ENCODE measurements around the gene ATG12. TPM values are rescaled to one million over a fixed set of nuclear protein-coding genes. Genes with fewer than 3 reads are reported as not detected.
A peak's percentile ranks its signal among the peaks of the same experiment; 100 is the strongest.
"Not testable (repeated sequence)": the region's sequence is repeated elsewhere in the genome, so short reads cannot be mapped to it uniquely, and the experiment has no call there.

ATG12 gene
- total and polyA plus RNA-seq, 2 of the 8 experiments (the other 6 are each of a cell fraction or from before 2014, with no cell fraction given), result 23.8 to 49.3 TPM

GRCh38 chr5:115888027-115888426, 46.7 kb upstream of the ATG12 start (continued):
- TF ChIP-seq CTCF (IDR thresholded peaks at IDR 0.05; ENCODE audit: control extremely low read depth in 1 of 3, insufficient read depth in 1 of 3, low read depth in 1 of 3, low read length in 3 of 3) (peak in 1 of 3 experiments; percentile 4; a peak in 1 of 4 replicates), TCF12 (IDR thresholded peaks at IDR 0.05; ENCODE audit: low read depth, low read length) (no peak), KDM5A (IDR thresholded peaks at IDR 0.05; ENCODE audit: low read length) (no peak), BCL11A (IDR thresholded peaks at IDR 0.05; ENCODE audit: low read depth in 2 of 2, low read length in 2 of 2) (no peak)

- H3K56ac ChIP-seq (replicated peaks; ENCODE audit: insufficient read length, low read depth, low read length); FAIRE-seq; H2BK20ac ChIP-seq (ENCODE audit: low read length); H3K23ac ChIP-seq (ENCODE audit: insufficient read length); H2BK5ac ChIP-seq (ENCODE audit: low read depth, low read length); H2BK120ac ChIP-seq (replicated peaks; ENCODE audit: low read depth, low read length); H2BK15ac ChIP-seq (ENCODE audit: low read length); H3K36me3 ChIP-seq (ENCODE audit: control insufficient read depth in 2 of 4, insufficient read depth in 4 of 4, low read length in 3 of 4); H2AK5ac ChIP-seq (ENCODE audit: low read depth, low read length); H3K4ac ChIP-seq (replicated peaks; ENCODE audit: insufficient read length, low read depth, low read length); H2BK12ac ChIP-seq (ENCODE audit: low read depth, low read length); H3K27me3 ChIP-seq (replicated peaks in 1 of 4; ENCODE audit: control insufficient read depth in 3 of 4, extremely low read depth in 1 of 4, insufficient read depth in 3 of 4, low read length in 3 of 4); H3K79me1 ChIP-seq (ENCODE audit: low read depth, low read length); H3K9ac ChIP-seq (replicated peaks in 1 of 4; ENCODE audit: extremely low read depth in 1 of 4, low read depth in 3 of 4, low read length in 3 of 4); H4K20me1 ChIP-seq (replicated peaks in 1 of 2; ENCODE audit: control insufficient read depth in 1 of 2, insufficient read depth in 2 of 2, low read length in 2 of 2); POLR2A ChIA-PET (ENCODE audit: partially characterized antibody); DNase-seq (ENCODE audit: low read depth in 1 of 2, low spot score in 2 of 2); H3K14ac ChIP-seq (ENCODE audit: insufficient read length); H3K4me2 ChIP-seq (ENCODE audit: insufficient read depth in 1 of 2, low read depth in 2 of 2, low read length in 2 of 2); H4K91ac ChIP-seq (replicated peaks; ENCODE audit: insufficient read length, low read length); H4K5ac ChIP-seq (ENCODE audit: insufficient read length, low read depth, low read length); H3K4me1 ChIP-seq (replicated peaks in 1 of 4; ENCODE audit: control insufficient read depth in 3 of 4, insufficient read depth in 4 of 4, low read length in 3 of 4); H3K18ac ChIP-seq (ENCODE audit: extremely low read depth, low read length); H3K23me2 ChIP-seq (ENCODE audit: low read depth, low read length); H2AFZ ChIP-seq (ENCODE audit: low read length); H3K9me3 ChIP-seq (ENCODE audit: insufficient read depth in 2 of 2, low read depth in 1 of 2, low read length in 1 of 2); H3K4me3 ChIP-seq (ENCODE audit: extremely low read depth in 1 of 4, insufficient read depth in 2 of 4, low read depth in 3 of 4, low read length in 4 of 4); H4K8ac ChIP-seq (ENCODE audit: extremely low read depth, insufficient read depth, low read length); H3K27ac ChIP-seq (ENCODE audit: low read depth, low read length); H3K79me2 ChIP-seq (ENCODE audit: control insufficient read depth in 1 of 2, insufficient read depth in 2 of 2, low read length in 2 of 2): not testable (repeated sequence)
- CTCF ChIA-PET (ENCODE audit: partially characterized antibody), result interaction anchor here (3.5 kb wide), 1 partner anchor 183 kb away, joined by 21 read pairs; no protein-coding TSS in a partner anchor
- WGBS, 2 experiments (ENCODE audit: extremely low coverage in 1 of 2, insufficient coverage in 1 of 2, insufficient read length in 1 of 2, insufficient replicate concordance in 2 of 2, low coverage in 1 of 2, low lambda C conversion rate in 2 of 2, missing lambda C conversion rate in 1 of 2), result 94% methylated on average over 3 of the region's 3 CpGs; no CpG with 5 or more reads in 1 of the 2 experiments
These were observed 43.8 kb upstream of the ATG12 start for GRCh38 chr5:115885208-115885607.
